HepG2 (cell line): ENCODE results near the gene SEC24D. TPM values are rescaled to one million over a fixed set of nuclear protein-coding genes. Genes with fewer than 3 reads are reported as not detected.

Experiments
- CEBPB ChIP-seq: IDR thresholded peaks from 2 replicates; pipeline ENCODE4 v1.6.1; 2011; ENCODE audit warnings: low read depth, low read length, improper control_type of control experiment, borderline replicate concordance
- HDAC2 ChIP-seq: sonication (generic); formaldehyde crosslinking; IDR thresholded peaks from 2 replicates; pipeline ENCODE4 v1.4.0; 2020; ENCODE audit warnings: missing genetic modification reagents
- KMT2B ChIP-seq: IDR thresholded peaks from 2 replicates; pipeline ENCODE4 v1.6.1; 2016; ENCODE audit warnings: missing genetic modification reagents, missing compliant biosample characterization
- ZMAT3 ChIP-seq: sonication (generic); formaldehyde crosslinking; conservative IDR thresholded peaks from 2 replicates; pipeline ENCODE4 v1.7.0; 2021; ENCODE audit warnings: missing genetic modification reagents
- ZNF407 ChIP-seq: sonication (generic); formaldehyde crosslinking; IDR thresholded peaks from one replicate; pipeline ENCODE4 v1.5.1; 2020; ENCODE audit warnings: mild to moderate bottlenecking, missing genetic modification reagents; ENCODE audit errors: not compliant biosample characterization
- ZNF619 ChIP-seq: sonication (generic); formaldehyde crosslinking; IDR thresholded peaks from 2 replicates; pipeline ENCODE4 v1.4.0; 2020; ENCODE audit warnings: mild to moderate bottlenecking, missing genetic modification reagents
- polyA plus RNA-seq, 8 experiments: library from polyadenylated mRNA; depleted of rRNA in 3 of 8; stranded (reverse) in 7 of 8; unstranded in 1 of 8; fragments of >200 nt; fragmentation: Illumina TruSeq in 4 of 8; extraction: Trizol in 4 of 8; gene quantifications; 2 replicates each; pipeline versions ENCODE4 v1.2.1 to v1.2.3, GENCODE V29; 2011 to 2016; ENCODE audit warnings: low read depth in 4 of 8, missing spikeins in 1 of 8, mixed read lengths in 1 of 8; ENCODE audit not compliant: insufficient read depth in 1 of 8
- total RNA-seq, 5 experiments: library from RNA; depleted of rRNA; stranded (reverse); fragments of >200 nt; fragmentation: Illumina TruSeq; extraction: Trizol; gene quantifications; 2 replicates each; pipeline ENCODE4 v1.2.3, GENCODE V29; 2016; ENCODE audit warnings: low read depth in 1 of 5
- TF ChIP-seq, protein P1 (sequence below): sonication (generic); formaldehyde crosslinking; IDR thresholded peaks from 2 replicates; pipeline ENCODE4 v1.8.1; 2023; ENCODE audit warnings: mild to moderate bottlenecking, missing genetic modification reagents
- TF ChIP-seq, protein P2 (sequence below): sonication (generic); formaldehyde crosslinking; IDR thresholded peaks from 2 replicates; pipeline ENCODE4 v1.4.0; 2020; ENCODE audit warnings: missing genetic modification reagents

SEC24D gene
- total and polyA plus RNA-seq, 2 of the 13 experiments (the other 11 are each of a cell fraction or from before 2014, with no cell fraction given): 30.0 to 51.1 TPM

- TF ChIP-seq ZNF407 (CRISPR knock-in tag) (no peak), ZNF619 (no peak), KMT2B (CRISPR knock-in tag) (no peak), CEBPB (no peak), ZMAT3 (CRISPR knock-in tag) (no peak), HDAC2 (CRISPR knock-in tag) (no peak)
- TF ChIP-seq, protein P1, sequence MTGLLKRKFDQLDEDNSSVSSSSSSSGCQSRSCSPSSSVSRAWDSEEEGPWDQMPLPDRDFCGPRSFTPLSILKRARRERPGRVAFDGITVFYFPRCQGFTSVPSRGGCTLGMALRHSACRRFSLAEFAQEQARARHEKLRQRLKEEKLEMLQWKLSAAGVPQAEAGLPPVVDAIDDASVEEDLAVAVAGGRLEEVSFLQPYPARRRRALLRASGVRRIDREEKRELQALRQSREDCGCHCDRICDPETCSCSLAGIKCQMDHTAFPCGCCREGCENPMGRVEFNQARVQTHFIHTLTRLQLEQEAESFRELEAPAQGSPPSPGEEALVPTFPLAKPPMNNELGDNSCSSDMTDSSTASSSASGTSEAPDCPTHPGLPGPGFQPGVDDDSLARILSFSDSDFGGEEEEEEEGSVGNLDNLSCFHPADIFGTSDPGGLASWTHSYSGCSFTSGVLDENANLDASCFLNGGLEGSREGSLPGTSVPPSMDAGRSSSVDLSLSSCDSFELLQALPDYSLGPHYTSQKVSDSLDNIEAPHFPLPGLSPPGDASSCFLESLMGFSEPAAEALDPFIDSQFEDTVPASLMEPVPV (CRISPR knock-in tag): no peak
- TF ChIP-seq, protein P2, sequence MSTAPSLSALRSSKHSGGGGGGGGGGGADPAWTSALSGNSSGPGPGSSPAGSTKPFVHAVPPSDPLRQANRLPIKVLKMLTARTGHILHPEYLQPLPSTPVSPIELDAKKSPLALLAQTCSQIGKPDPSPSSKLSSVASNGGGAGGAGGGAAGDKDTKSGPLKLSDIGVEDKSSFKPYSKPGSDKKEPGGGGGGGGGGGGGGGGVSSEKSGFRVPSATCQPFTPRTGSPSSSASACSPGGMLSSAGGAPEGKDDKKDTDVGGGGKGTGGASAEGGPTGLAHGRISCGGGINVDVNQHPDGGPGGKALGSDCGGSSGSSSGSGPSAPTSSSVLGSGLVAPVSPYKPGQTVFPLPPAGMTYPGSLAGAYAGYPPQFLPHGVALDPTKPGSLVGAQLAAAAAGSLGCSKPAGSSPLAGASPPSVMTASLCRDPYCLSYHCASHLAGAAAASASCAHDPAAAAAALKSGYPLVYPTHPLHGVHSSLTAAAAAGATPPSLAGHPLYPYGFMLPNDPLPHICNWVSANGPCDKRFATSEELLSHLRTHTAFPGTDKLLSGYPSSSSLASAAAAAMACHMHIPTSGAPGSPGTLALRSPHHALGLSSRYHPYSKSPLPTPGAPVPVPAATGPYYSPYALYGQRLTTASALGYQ (CRISPR knock-in tag): no peak
These were observed 99.0 kb downstream of the SEC24D start (continued) for GRCh38 chr4:118736900-118737299.
